Tibial artery (tissue), 4 donors: Measurements from ENCODE around the gene ZNF565.

Experiments used
- DNase-seq, 2 donors: peaks; one replicate each; pipeline ENCODE4 v3.0.0-alpha.2; 2019
- H3K27ac ChIP-seq, 2 donors: fragments of 200-600 bp; sonication (generic) in 1 of 2; 1 replicate in 1 of 2; 2 replicates in 1 of 2; pipeline ENCODE4 v1.5.1; 2018 to 2019; ENCODE audit warnings: mild to moderate bottlenecking in 1 of 2
- H3K27me3 ChIP-seq, 2 donors: fragments of 200-600 bp; sonication (generic) in 1 of 2; one replicate each; pipeline versions ENCODE4 v1.5.1 to v1.6.0; 2016 to 2019
- H3K36me3 ChIP-seq, 3 donors: fragments of 200-600 bp; sonication (generic) in 2 of 3; one replicate each; pipeline ENCODE4 v1.5.1; 2016 to 2019; ENCODE audit warnings: mild to moderate bottlenecking in 2 of 3
- H3K4me1 ChIP-seq, 4 donors: fragments of 200-600 bp; sonication (generic) in 2 of 4; 1 replicate in 3 of 4; 2 replicates in 1 of 4; pipeline ENCODE4 v1.5.1; 2016 to 2019
- H3K4me3 ChIP-seq, 2 donors: fragments of 200-600 bp; sonication (generic) in 1 of 2; 1 replicate in 1 of 2; 2 replicates in 1 of 2; pipeline ENCODE4 v1.5.1; 2018 to 2019; ENCODE audit warnings: mild to moderate bottlenecking in 2 of 2
- H3K9me3 ChIP-seq, 3 donors: fragments of 200-600 bp; sonication (generic) in 1 of 3; one replicate each; pipeline ENCODE4 v1.5.1; 2016 to 2019
- intact Hi-C: fragments of 100-400 bp; cut with DNase I; formaldehyde crosslinking; loops from one replicate; pipeline ENCODE4 v1.15.0; 2023; ENCODE audit warnings: low total_unique reads
- TF ChIP-seq, protein P1 (sequence below), 2 experiments: fragments of 200-600 bp in 1 of 2; fragments of 450-650 bp in 1 of 2; IDR thresholded peaks; one replicate each; pipeline ENCODE4 v1.5.1; 2017 to 2019; ENCODE audit warnings: antibody characterized with exemption in 2 of 2, mild to moderate bottlenecking in 1 of 2, moderate library complexity in 1 of 2

The ZNF565 gene

DNA sequence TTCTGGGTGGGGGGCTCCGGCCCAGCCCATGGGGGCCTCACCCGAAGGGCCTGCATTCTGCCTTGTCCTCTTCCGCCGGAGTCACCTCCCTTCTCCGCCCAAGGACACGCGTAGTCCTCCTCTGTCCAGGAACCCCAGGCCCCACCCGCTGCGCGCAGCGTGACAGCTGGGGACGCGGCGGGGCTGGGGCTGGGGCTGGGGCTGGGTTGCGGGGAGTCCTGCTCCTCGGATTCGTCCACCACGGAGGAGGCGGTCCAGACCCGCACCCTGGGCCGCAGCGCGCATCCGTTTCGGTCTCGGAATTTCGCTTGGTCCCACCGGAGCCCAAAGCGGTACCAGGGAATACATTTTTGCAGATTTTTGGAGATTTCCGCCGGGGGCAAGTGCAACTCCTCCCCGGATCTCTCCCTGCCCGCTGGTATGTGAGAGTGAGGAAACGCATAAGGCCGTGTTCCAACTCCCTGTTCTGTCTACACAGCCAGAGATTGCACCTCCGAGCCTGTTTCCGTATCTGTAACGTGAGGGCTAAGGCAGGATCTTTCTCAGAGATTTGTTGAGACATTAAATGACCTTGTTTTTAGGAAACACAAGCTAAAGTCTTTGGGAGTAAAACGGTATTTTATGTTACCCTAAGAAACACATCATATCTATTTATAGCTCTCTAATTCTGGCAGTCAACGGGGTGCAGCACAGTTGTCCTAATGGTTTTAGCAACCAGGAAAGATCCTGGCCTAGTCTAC is 61.9 kb downstream of the ZNF565 start, which contains the start of gene COX7A1:
Gene COX7A1 (minus strand): TSS at position 96 of the 740 bp plus-strand sequence. CDS start 40 bp downstream, at position 56.
- peak; percentile 85 to 93 for DNase-seq
- no peaks in the 10 kb centered on the region for H3K27me3 ChIP-seq
- H3K4me1 ChIP-seq, result peaks cover 0 to 30% (median 23%) of the 10 kb centered on the region in 4 donors
- peaks cover 23 to 38% (median 27%) of the 10 kb centered on the region in 3 donors for H3K36me3 ChIP-seq
- intact Hi-C loops, result loop anchor here (10.0 kb wide), 1 partner anchor 158 kb away; the partner anchor contains the start of gene SDHAF1
- TF ChIP-seq, protein P1, sequence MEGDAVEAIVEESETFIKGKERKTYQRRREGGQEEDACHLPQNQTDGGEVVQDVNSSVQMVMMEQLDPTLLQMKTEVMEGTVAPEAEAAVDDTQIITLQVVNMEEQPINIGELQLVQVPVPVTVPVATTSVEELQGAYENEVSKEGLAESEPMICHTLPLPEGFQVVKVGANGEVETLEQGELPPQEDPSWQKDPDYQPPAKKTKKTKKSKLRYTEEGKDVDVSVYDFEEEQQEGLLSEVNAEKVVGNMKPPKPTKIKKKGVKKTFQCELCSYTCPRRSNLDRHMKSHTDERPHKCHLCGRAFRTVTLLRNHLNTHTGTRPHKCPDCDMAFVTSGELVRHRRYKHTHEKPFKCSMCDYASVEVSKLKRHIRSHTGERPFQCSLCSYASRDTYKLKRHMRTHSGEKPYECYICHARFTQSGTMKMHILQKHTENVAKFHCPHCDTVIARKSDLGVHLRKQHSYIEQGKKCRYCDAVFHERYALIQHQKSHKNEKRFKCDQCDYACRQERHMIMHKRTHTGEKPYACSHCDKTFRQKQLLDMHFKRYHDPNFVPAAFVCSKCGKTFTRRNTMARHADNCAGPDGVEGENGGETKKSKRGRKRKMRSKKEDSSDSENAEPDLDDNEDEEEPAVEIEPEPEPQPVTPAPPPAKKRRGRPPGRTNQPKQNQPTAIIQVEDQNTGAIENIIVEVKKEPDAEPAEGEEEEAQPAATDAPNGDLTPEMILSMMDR (IDR thresholded peaks at IDR 0.05), result no peak
- peak within 1 kb of the TSS; percentile 99 to 100 for H3K27ac ChIP-seq
- peak within 1 kb of the TSS; percentile 68 to 82 for H3K4me3 ChIP-seq
- H3K9me3 ChIP-seq, result no peaks in the 10 kb centered on the region

- Histone ChIP-seq H3K4me3 (peak overlapping the region; percentile 68 to 82), H3K27ac (peak overlapping the region; percentile 99 to 100), H3K9me3 (no peaks in the 10 kb centered on the region), H3K4me1 (peaks cover 0 to 30% (median 23%) of the 10 kb centered on the region in 4 donors), H3K27me3 (no peaks in the 10 kb centered on the region), H3K36me3 (peaks cover 28 to 43% (median 32%) of the 10 kb centered on the region in 3 donors)
- intact Hi-C loops, result loop anchor here (10.0 kb wide), 1 partner anchor 157 kb away; the partner anchor contains the start of gene SDHAF1
- TF ChIP-seq, protein P1 (IDR thresholded peaks at IDR 0.05), result no peak
- DNase-seq, result no peak
Observed at GRCh38 chr19:36152019-36152351, 62.5 kb downstream of the ZNF565 start.

DNA sequence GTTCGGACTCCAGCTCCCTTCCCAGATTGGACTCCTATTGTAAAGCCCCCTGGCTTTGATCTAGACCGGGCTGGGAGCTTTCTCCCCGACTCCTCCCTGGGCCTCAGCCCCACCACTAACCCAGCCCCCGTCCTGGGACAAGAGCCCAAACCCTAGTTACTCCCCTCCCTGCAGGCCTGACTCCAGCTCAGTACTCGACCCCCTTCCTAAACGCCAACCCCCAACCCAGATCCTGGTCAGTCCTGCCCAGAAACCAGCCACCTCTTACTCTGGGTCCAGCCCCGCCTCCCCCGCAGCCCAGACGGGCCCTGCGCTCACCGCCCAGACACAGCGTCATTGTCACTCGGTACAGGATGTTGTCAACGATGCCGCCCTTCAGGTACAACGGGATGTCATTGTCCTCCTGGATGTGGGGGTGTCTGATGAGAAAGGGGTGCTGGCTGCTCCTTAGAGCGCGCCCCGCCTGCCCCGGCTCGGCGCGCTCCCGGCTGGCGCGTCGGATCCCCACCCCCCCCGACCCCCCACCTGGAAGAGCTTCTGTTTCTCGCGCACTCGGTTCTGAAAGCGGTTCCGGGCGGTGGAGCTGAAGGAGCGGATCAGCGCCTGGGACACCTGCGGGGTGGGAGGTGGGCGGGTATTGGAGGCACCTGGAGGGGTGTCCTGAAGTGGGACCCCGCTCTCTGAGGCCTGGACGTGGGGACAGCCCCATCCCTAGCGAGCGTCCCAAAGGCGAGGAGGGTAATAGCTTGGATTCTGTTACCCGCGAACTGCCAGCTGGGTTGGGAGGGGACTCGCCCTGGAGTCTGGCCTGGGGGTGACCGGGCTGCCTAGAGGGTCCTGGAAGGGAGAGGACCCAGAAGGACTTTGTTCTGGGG is 63.1 kb downstream of the ZNF565 start:
- H3K9me3 ChIP-seq, result no peaks in the 10 kb centered on the region
- peak overlapping the region; percentile 99 to 100 for H3K27ac ChIP-seq
- DNase-seq, result peak; percentile 76 to 90
- intact Hi-C loops, result loop anchor here (10.0 kb wide), 1 partner anchor 157 kb away; the partner anchor contains the start of gene SDHAF1
- peaks cover 0 to 30% (median 23%) of the 10 kb centered on the region in 4 donors for H3K4me1 ChIP-seq
- no peaks in the 10 kb centered on the region for H3K27me3 ChIP-seq
- TF ChIP-seq, protein P1 (IDR thresholded peaks at IDR 0.05), result no peak
- H3K36me3 ChIP-seq, result peaks cover 34 to 49% (median 38%) of the 10 kb centered on the region in 3 donors
- peak overlapping the region; percentile 68 to 82 for H3K4me3 ChIP-seq

DNA sequence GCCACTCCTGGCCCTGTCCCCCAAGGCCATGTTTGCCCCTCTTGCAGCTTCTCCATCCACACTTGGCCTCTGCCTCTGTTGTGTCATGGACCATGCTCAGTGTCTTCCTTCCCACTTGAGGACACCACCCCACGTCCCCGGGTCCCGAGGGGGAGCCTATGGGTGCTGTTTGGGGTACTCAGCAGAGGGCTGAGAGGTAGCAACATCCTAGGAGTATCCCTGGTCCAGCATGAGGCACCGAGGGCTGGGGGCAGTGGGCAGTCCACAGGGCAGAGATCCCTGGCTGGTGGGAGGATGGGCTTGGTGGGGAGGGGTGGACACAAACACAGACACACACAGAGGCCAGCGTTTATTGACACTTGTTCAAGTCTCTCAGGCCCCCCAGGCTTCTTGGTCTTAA is 63.9 kb downstream of the ZNF565 start:
- Histone ChIP-seq H3K4me1 (peaks cover 0 to 30% (median 23%) of the 10 kb centered on the region in 4 donors), H3K36me3 (peaks cover 42 to 57% (median 46%) of the 10 kb centered on the region in 3 donors), H3K27me3 (no peaks in the 10 kb centered on the region), H3K9me3 (no peaks in the 10 kb centered on the region), H3K27ac (peak overlapping the region; percentile 99 to 100), H3K4me3 (peak overlapping the region; percentile 68 to 82)
- intact Hi-C loops, result loop anchor here (10.0 kb wide), 1 partner anchor 156 kb away; the partner anchor contains the start of gene SDHAF1
- TF ChIP-seq, protein P1 (IDR thresholded peaks at IDR 0.05), result no peak
- DNase-seq, result no peak

GRCh38 chr19:36149673-36150406 is 64.6 kb downstream of the ZNF565 start:
- Histone ChIP-seq H3K27ac (peak overlapping the region; percentile 99 to 100), H3K4me3 (no peak overlapping the region)
- intact Hi-C loops, result loop anchor here (10.0 kb wide), 1 partner anchor 155 kb away; the partner anchor contains the start of gene SDHAF1

More at GRCh38 chr19:36149673-36150406, 64.6 kb downstream of the ZNF565 start:
- H3K4me1 ChIP-seq, result peaks cover 0 to 30% (median 23%) of the 10 kb centered on the region in 4 donors
- DNase-seq, result no peak
- H3K27me3 ChIP-seq, result no peaks in the 10 kb centered on the region
- peaks cover 48 to 65% (median 52%) of the 10 kb centered on the region in 3 donors for H3K36me3 ChIP-seq
- no peaks in the 10 kb centered on the region for H3K9me3 ChIP-seq
- TF ChIP-seq, protein P1 (IDR thresholded peaks at IDR 0.05), result no peak
